Glutamatergic neuron (in vitro differentiated cells): ENCODE measurements around the gene AGA. TPM values are rescaled to one million over a fixed set of nuclear protein-coding genes. Genes with fewer than 3 reads are reported as not detected.

ENCODE experiments used
- DNase-seq: peaks from one replicate; pipeline ENCODE4 v3.0.0; 2022
- H3K27ac Mint-ChIP-seq: one replicate; pipeline ENCODE4 v1.8.0; 2020; ENCODE audit warnings: mild to moderate bottlenecking, mixed read lengths, inconsistent platforms; ENCODE audit not compliant: unreplicated experiment
- H3K27me3 Mint-ChIP-seq: one replicate; pipeline ENCODE4 v1.8.0; 2020; ENCODE audit warnings: mild to moderate bottlenecking, moderate library complexity, mixed read lengths, inconsistent platforms; ENCODE audit not compliant: unreplicated experiment
- H3K36me3 Mint-ChIP-seq: one replicate; pipeline ENCODE4 v1.8.0; 2020; ENCODE audit warnings: mild to moderate bottlenecking, mixed read lengths, inconsistent platforms; ENCODE audit not compliant: unreplicated experiment
- H3K4me1 Mint-ChIP-seq: one replicate; pipeline ENCODE4 v1.8.0; 2020; ENCODE audit warnings: mild to moderate bottlenecking, low read depth, mixed read lengths, inconsistent platforms; ENCODE audit not compliant: unreplicated experiment
- H3K4me3 Mint-ChIP-seq: one replicate; pipeline ENCODE4 v1.8.0; 2020; ENCODE audit warnings: mild to moderate bottlenecking, mixed read lengths, inconsistent platforms; ENCODE audit not compliant: unreplicated experiment
- H3K9me3 Mint-ChIP-seq: one replicate; pipeline ENCODE4 v1.8.0; 2020; ENCODE audit warnings: mild to moderate bottlenecking, moderate library complexity, mixed read lengths, inconsistent platforms; ENCODE audit not compliant: unreplicated experiment
- CTCF ChIP-seq: fragments of 200-600 bp; sonication (generic); IDR thresholded peaks from one replicate; pipeline ENCODE4 v1.5.0; 2021; ENCODE audit not compliant: partially characterized antibody, unreplicated experiment
- total RNA-seq: library from RNA; stranded (reverse); fragmentation: NEBNext Ultra II Directional; extraction: Animal tissue kit (Norgen Biotek cat#: 25700); gene quantifications from one replicate; pipeline ENCODE4 v1.2.1, GENCODE V29; 2021; ENCODE audit not compliant: unreplicated experiment

AGA gene
- total RNA-seq, 1 donor from 2014 or later = 7.4 TPM

GRCh38 chr4:177401658-177402273 is 40.5 kb downstream of the AGA start:
- H3K27ac Mint-ChIP-seq = no peak overlapping the region
- H3K27me3 Mint-ChIP-seq = no peaks in the 10 kb centered on the region
- H3K4me1 Mint-ChIP-seq = no peaks in the 10 kb centered on the region
- TF ChIP-seq CTCF = no peak
- no peak overlapping the region for H3K4me3 Mint-ChIP-seq
- H3K36me3 Mint-ChIP-seq = no peaks in the 10 kb centered on the region
- peaks cover 2% of the 10 kb centered on the region for H3K9me3 Mint-ChIP-seq
- DNase-seq = no peak

- no peak for DNase-seq
- Mint-ChIP-seq H3K36me3 (no peaks in the 10 kb centered on the region), H3K27me3 (no peaks in the 10 kb centered on the region), H3K27ac (no peak overlapping the region), H3K9me3 (peaks cover 2% of the 10 kb centered on the region), H3K4me1 (no peaks in the 10 kb centered on the region), H3K4me3 (no peak overlapping the region)
- no peak for TF ChIP-seq CTCF
Observed at GRCh38 chr4:177400030-177400429, 42.2 kb downstream of the AGA start.

GRCh38 chr4:177396352-177396751 is 45.9 kb downstream of the AGA start:
- no peak overlapping the region for H3K27ac Mint-ChIP-seq
- peaks cover 2% of the 10 kb centered on the region for H3K9me3 Mint-ChIP-seq
- H3K36me3 Mint-ChIP-seq = no peaks in the 10 kb centered on the region
- no peaks in the 10 kb centered on the region for H3K27me3 Mint-ChIP-seq
- no peak overlapping the region for H3K4me3 Mint-ChIP-seq
- TF ChIP-seq CTCF = no peak
- DNase-seq = no peak
- H3K4me1 Mint-ChIP-seq = no peaks in the 10 kb centered on the region

GRCh38 chr4:177393236-177393635 is 49.0 kb downstream of the AGA start:
- H3K9me3 Mint-ChIP-seq = no peaks in the 10 kb centered on the region
- H3K27ac Mint-ChIP-seq = no peak overlapping the region
- no peaks in the 10 kb centered on the region for H3K4me1 Mint-ChIP-seq
- H3K27me3 Mint-ChIP-seq = no peaks in the 10 kb centered on the region
- DNase-seq = no peak
- no peak for TF ChIP-seq CTCF
- no peak overlapping the region for H3K4me3 Mint-ChIP-seq
- H3K36me3 Mint-ChIP-seq = no peaks in the 10 kb centered on the region

GRCh38 chr4:177391953-177392352 is 50.3 kb downstream of the AGA start:
- Mint-ChIP-seq H3K9me3 (no peaks in the 10 kb centered on the region), H3K4me1 (no peaks in the 10 kb centered on the region), H3K27ac (no peak overlapping the region), H3K4me3 (no peak overlapping the region), H3K27me3 (no peaks in the 10 kb centered on the region), H3K36me3 (no peaks in the 10 kb centered on the region)
- TF ChIP-seq CTCF = no peak
- DNase-seq = no peak
